KBM-7 (cell line): Measurements from ENCODE around the gene VWCE.

Experiments used
- DNase-seq: peaks from one replicate; pipeline ENCODE4 v3.0.0-alpha.2; 2015
- in situ Hi-C: fragments of 300-500 bp; cut with MboI; formaldehyde crosslinking; loops from 2 replicates; pipeline ENCODE4 v1.14.3; 2020; ENCODE audit warnings: low sequenced_read_pairs, low pct_unique_long_range_greater_than_20kb, mixed read lengths

The VWCE gene, protein sequence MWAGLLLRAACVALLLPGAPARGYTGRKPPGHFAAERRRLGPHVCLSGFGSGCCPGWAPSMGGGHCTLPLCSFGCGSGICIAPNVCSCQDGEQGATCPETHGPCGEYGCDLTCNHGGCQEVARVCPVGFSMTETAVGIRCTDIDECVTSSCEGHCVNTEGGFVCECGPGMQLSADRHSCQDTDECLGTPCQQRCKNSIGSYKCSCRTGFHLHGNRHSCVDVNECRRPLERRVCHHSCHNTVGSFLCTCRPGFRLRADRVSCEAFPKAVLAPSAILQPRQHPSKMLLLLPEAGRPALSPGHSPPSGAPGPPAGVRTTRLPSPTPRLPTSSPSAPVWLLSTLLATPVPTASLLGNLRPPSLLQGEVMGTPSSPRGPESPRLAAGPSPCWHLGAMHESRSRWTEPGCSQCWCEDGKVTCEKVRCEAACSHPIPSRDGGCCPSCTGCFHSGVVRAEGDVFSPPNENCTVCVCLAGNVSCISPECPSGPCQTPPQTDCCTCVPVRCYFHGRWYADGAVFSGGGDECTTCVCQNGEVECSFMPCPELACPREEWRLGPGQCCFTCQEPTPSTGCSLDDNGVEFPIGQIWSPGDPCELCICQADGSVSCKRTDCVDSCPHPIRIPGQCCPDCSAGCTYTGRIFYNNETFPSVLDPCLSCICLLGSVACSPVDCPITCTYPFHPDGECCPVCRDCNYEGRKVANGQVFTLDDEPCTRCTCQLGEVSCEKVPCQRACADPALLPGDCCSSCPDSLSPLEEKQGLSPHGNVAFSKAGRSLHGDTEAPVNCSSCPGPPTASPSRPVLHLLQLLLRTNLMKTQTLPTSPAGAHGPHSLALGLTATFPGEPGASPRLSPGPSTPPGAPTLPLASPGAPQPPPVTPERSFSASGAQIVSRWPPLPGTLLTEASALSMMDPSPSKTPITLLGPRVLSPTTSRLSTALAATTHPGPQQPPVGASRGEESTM

GRCh38 chr11:61294717-61295595 lies at the start of gene VWCE:
VWCE (minus strand) TSS chr11:61295316; CDS start chr11:61295037, 279 bp downstream.
- in situ Hi-C loops, result no loop called here
- peak; percentile 80 for DNase-seq

GRCh38 chr11:61343792-61344745 lies 49.0 kb upstream of the VWCE start:
- in situ Hi-C loops, result no loop called here
- DNase-seq, result no peak

DNA sequence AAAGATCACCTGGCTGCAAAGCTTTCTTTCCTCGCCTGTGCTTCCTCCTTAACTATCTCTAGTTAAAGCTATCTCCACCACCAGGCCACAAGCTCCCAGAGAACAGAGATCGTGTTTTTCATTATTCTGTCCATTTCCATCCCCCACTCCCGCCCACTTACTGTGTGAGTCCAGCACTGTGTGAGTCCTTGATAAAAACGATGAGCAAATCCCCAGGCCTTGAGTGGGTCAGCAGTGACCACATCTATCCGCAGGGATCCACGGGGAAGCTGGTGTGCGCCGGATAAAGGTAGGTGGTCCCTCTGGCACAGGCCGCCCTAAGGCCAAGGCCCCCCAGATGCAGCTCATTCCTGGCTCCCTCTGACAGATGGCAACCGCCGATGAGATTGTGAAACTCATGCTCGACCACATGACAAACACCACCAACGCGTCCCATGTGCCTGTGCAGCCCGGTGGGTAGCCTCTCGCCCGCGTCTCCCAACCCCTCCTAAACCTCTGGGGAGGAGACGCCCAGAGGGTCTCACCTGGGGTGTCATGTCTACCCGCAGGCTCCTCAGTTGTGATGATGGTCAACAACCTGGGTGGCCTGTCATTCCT lies 47.2 kb upstream of the VWCE start:
- no peak for DNase-seq
- in situ Hi-C loops, result no loop called here

DNA sequence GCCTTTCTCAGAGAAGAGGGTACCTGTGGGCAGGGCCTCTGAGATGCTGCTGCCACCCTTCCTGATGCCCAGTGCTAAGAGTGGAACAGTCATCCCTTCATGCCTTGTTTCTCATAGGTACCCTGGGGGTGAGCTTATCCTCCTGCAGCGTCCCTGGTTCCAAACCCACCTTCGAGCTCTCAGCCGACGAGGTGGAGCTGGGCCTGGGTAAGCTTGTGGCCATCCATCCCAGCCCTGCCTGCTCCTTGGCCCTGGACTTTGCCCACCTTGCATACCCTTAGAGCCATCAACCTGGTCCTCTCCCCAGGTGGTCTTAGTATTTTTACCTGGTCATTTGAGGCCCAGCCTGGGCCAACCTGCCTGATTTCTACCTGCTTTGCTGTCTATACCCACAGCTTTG lies 46.6 kb upstream of the VWCE start:
- DNase-seq, result no peak
- in situ Hi-C loops, result no loop called here

DNA sequence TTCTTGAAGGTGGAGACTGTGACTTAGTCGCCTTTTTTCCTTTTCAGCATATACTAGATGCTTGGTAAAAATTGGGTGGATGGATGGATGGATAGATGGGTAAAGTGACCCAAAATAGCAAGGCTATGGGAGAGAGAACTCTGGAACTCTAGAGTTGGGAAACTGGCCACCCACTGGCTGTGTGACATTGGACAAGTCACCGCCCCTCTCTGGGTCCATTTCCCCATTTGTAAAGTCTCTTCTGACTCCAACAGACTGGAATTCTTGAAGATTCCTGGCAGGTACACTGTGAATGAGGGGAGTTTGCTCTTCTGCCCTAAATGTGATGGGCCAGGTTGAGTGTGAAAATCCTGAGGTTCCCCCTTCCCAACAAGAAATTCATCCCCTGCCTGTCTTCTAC lies 45.9 kb upstream of the VWCE start:
- no peak for DNase-seq
- in situ Hi-C loops, result no loop called here

DNA sequence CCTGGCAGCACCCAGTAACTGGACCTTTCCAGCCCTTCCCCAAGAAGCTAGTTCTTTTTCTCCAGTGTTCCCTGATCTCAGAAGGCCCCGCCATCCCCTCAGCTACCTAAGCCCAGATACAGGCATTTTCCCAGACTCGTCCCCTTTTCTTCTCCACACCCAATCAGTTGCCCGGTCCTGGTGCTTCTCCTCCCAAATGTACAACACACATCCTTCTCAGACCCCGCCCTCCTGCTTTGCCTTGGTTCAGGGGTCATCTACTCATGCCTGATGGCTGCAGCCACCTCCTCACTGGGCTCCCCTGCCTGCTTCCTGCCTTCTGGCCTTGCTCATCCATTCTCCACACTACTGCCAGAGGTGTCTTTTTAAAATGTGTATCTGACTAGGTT lies 44.4 kb upstream of the VWCE start:
- in situ Hi-C loops, result no loop called here
- DNase-seq, result no peak

DNA sequence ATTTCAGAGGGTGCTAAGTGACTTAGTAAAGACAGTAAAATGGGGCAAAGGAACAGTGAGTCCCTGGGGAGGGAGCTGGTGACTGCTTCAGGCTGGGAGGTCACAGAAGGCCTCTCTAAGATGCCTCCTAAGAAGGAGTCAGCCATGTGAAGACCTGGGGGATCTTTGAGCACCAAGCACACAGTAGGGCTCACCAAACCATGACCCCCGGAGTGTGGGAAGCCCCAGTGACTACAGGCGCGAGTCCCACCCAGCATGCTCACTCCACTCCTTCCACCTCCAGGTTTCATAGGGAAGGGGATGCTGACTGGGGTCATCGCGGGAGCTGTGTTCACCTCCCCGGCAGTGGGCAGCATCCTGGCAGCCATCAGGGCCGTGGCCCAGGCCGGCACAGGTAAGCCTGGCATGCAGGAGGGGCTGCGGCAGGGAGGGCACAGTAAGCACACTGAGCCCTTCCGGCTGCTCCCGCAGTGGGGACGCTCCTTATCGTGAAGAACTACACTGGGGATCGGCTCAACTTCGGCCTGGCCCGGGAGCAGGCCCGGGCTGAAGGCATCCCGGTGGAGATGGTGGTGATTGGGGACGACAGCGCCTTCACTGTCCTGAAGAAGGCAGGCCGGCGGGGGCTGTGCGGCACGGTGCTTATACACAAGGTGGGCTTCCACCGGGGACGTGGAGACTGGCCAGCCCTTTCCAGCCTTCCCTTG lies 43.8 kb upstream of the VWCE start:
- in situ Hi-C loops, result no loop called here
- no peak for DNase-seq

DNA sequence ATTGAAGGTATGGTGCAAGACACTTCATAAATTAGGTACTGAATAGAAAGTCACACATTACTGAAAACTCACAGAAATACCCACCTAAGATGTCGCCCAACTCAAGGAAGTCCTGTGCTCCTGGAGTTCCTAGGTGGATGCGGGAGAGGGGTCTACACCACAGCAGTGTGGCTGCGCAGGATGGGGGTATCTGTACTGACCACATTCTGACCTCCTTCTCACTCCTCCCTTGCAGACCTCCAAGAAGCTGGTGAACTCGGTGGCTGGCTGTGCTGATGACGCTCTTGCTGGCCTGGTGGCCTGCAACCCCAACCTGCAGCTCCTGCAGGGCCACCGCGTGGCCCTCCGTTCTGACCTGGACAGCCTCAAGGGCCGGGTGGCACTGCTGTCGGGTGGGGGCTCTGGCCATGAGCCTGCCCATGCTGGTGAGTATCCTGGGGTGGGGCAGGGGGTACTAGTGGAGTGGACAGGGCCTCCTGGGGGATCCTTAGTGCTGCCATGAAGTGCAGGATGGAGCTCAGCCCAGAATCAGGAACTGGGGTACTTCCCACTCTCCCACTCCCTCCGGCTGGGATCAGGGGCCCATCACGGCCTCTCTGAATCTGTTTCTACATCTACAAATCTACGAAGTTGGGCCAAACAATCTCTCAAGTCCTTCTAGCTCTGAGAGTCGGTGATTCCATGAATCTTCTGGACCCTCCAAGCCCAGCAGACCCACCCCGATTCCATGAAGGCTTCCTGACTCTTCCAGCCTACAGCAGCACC lies 42.8 kb upstream of the VWCE start:
- in situ Hi-C loops, result no loop called here

GRCh38 chr11:61336171-61336935 lies 41.2 kb upstream of the VWCE start:
- peak; percentile 91 for DNase-seq
- in situ Hi-C loops, result no loop called here

More for the DNA sequence above, 42.8 kb upstream of the VWCE start:
- DNase-seq, result no peak

DNA sequence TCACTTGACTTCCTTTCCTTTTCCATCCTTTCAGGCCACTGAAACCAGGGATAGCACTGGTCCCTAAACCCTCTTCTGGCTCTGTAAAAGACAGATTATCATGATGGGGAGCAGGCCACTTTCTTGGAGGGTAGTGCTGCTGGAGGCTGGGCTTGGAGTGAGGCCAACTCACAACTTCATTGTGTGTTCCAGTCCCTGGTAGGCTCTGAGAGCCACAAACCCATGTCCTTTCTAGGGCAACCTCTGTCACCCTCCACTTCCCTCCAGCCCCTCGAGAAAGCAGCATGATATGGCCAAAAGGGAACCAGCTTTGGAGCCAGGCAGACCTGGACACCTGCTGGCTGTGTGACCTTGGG lies 40.2 kb upstream of the VWCE start:
- DNase-seq, result no peak
- in situ Hi-C loops, result no loop called here

DNA sequence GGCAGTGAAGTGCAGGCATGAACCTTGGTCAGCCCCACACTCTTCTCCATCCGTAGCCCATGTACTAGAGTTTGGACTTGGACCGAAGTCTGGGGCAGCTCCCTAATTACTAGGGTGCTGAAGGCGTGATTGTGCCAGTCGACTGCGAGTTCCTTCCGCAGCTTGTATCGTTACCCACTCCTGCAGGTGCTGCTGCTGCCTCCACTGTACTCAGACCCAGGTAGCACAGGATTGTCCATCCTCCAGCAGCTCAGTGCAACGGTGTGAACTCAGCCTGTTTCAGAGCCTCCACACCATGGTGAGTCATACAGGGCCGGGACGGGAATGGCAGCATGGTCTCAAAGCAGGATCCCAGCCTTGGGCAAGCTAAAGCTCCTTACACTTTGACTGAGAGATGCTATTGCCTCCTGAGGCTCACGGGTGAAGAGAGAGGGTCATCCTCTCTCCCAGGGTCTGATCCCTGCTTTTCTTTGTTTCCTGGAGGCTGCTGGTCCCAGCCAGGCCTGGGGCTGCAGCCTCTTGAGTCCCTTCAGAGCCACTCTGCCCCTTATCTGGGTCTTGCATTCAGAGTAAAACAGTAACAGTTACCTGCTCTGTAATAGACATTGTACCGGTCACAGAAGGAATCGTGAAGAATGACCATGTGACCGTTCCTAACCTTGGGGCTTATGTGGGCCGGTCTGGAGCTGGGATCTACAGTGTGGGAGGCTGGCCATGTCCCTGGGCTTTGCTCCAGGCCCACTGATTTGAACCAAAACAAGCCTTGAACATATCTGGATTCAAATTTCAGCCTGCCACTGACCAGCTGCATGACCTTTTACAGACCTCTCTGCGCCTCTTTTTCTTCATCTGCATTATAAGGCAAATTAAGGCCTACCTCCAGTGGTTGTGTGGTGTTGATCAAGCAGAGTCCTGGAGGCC lies 39.6 kb upstream of the VWCE start:
- DNase-seq, result no peak
- in situ Hi-C loops, result no loop called here

GRCh38 chr11:61333550-61334433 lies 38.7 kb upstream of the VWCE start:
- DNase-seq, result no peak
- in situ Hi-C loops, result no loop called here

DNA sequence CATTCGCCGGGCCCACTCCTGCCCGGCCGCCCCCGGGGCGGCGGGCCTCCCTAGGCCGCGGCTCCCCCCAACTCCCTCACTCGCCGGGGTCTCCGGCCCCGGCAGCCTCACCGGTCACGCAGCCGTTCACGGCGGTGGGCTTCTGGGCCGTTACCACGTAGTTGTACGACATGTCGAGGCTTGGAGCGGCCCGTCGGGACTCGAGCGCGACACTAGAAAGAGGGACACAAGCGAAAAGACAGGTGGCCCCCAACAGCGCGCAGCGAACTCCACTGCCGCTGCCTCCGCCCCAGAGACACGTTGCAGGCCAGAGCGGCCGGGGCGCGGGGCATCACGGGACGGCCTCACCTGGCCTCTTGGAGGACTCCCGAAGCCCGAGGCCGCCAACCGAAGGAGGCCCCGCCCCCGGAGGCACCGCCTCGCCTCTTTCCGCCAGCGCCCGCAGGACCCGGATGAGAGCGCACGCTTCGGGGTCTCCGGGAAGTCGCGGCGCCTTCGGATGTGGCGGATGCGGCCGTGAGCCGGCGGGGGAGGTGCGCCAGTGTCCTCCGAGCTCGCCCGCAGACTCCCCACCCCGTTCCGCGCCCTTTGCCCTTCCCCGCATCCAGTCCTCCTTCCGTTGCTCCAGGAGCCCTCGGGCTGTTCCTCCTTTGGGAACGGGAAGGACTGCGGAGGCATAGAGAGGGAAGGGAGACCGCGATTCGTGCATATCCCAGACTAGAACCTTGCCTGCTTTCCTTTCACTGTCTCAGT lies 37.9 kb upstream of the VWCE start, which contains the start of the genes DDB1 and TKFC:
Gene DDB1 (minus strand): TSS at position 309 of the 753 bp plus-strand sequence. CDS start 137 bp downstream, at position 172.
Gene TKFC (plus strand): TSS at position 432 of the 753 bp plus-strand sequence. CDS start 1,501 bp downstream, outside the sequence.
- in situ Hi-C loops, result no loop called here
- peak; percentile 97 for DNase-seq
